Sigmoid colon (tissue), 3 donors: ENCODE data around the gene TRIM14.

Experiments used
- POLR2A ChIP-seq, 2 donors: fragments of 450-650 bp; IDR thresholded peaks; one replicate each; pipeline ENCODE4 v1.6.1; 2016; ENCODE audit warnings: antibody characterized with exemption in 2 of 2, mild to moderate bottlenecking in 2 of 2, moderate library complexity in 2 of 2
- TF ChIP-seq, protein P1 (sequence below), 4 experiments: fragments of 450-650 bp in 3 of 4; fragments of 200-600 bp in 1 of 4; IDR thresholded peaks; one replicate each; pipeline ENCODE4 v1.5.1; 2016 to 2019; ENCODE audit warnings: antibody characterized with exemption in 4 of 4, mild to moderate bottlenecking in 3 of 4, moderate library complexity in 2 of 4

GRCh38 chr9:98094851-98095250, 24.2 kb downstream of the TRIM14 start:
- TF ChIP-seq, protein P1, sequence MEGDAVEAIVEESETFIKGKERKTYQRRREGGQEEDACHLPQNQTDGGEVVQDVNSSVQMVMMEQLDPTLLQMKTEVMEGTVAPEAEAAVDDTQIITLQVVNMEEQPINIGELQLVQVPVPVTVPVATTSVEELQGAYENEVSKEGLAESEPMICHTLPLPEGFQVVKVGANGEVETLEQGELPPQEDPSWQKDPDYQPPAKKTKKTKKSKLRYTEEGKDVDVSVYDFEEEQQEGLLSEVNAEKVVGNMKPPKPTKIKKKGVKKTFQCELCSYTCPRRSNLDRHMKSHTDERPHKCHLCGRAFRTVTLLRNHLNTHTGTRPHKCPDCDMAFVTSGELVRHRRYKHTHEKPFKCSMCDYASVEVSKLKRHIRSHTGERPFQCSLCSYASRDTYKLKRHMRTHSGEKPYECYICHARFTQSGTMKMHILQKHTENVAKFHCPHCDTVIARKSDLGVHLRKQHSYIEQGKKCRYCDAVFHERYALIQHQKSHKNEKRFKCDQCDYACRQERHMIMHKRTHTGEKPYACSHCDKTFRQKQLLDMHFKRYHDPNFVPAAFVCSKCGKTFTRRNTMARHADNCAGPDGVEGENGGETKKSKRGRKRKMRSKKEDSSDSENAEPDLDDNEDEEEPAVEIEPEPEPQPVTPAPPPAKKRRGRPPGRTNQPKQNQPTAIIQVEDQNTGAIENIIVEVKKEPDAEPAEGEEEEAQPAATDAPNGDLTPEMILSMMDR (IDR thresholded peaks at IDR 0.05): no peak
- no peak for TF ChIP-seq POLR2A (IDR thresholded peaks at IDR 0.05)
